ENCODE results near the gene LRRC8B. TPM values are rescaled to one million over a fixed set of nuclear protein-coding genes. Genes with fewer than 3 reads are reported as not detected.

LRRC8B gene
- total and polyA plus RNA-seq, 2 of the 13 experiments (the other 11 are each of a cell fraction or from before 2014, with no cell fraction given): 4.9 to 7.6 TPM

GRCh38 chr1:89605692-89606091 lies 81.1 kb downstream of the LRRC8B start (continued):
- TF ChIP-seq ZNF609 (CRISPR knock-in tag; IDR thresholded peaks at IDR 0.05; ENCODE audit: borderline replicate concordance) (no peak), NKX3-1 (CRISPR knock-in tag; IDR thresholded peaks at IDR 0.05) (no peak), ZMYM2 (CRISPR knock-in tag; IDR thresholded peaks at IDR 0.05) (no peak), ZNF772 (CRISPR knock-in tag; IDR thresholded peaks at IDR 0.05) (no peak), ISX (CRISPR knock-in tag; conservative IDR thresholded peaks at IDR 0.05) (no peak), HDAC2 (CRISPR knock-in tag; IDR thresholded peaks at IDR 0.05) (no peak), CSRNP2 (CRISPR knock-in tag; conservative IDR thresholded peaks at IDR 0.05; ENCODE audit: low read depth) (no peak), MXD4 (CRISPR knock-in tag; IDR thresholded peaks at IDR 0.05) (no peak), ZHX1 (CRISPR knock-in tag; IDR thresholded peaks at IDR 0.05; ENCODE audit: low read depth) (no peak), SOX6 (IDR thresholded peaks at IDR 0.05) (no peak), SOX6 (CRISPR knock-in tag; IDR thresholded peaks at IDR 0.05) (peak; percentile 63), ZBTB8A (CRISPR knock-in tag; IDR thresholded peaks at IDR 0.05; ENCODE audit: borderline replicate concordance, low read depth) (no peak), MEIS1 (CRISPR knock-in tag; IDR thresholded peaks at IDR 0.05; ENCODE audit: borderline replicate concordance) (no peak), CEBPG (CRISPR knock-in tag; IDR thresholded peaks at IDR 0.05) (no peak), ZNF543 (CRISPR knock-in tag; IDR thresholded peaks at IDR 0.05) (no peak), HHEX (CRISPR knock-in tag; IDR thresholded peaks at IDR 0.05) (no peak), KLF13 (CRISPR knock-in tag; IDR thresholded peaks at IDR 0.05) (no peak), NFKBIZ (CRISPR knock-in tag; IDR thresholded peaks at IDR 0.05) (no peak), GMEB2 (CRISPR knock-in tag; IDR thresholded peaks at IDR 0.05; ENCODE audit: low read depth) (no peak), THAP7 (CRISPR knock-in tag; IDR thresholded peaks at IDR 0.05) (no peak), CEBPB (IDR thresholded peaks at IDR 0.05; ENCODE audit: borderline replicate concordance, low read depth, low read length) (no peak)
